MCF 10A (cell line): ENCODE results near the gene ATP5PO. TPM values are rescaled to one million over a fixed set of nuclear protein-coding genes. Genes with fewer than 3 reads are reported as not detected.

Experiments
- BruUV-seq: library from RNA; stranded (reverse); fragments of 400-500 nt; replicated peaks from 2 replicates; lab custom pipeline; 2021; lab: Mats Ljungman, UMichigan
- CTCF ChIA-PET: fragments of 300-600 bp; sonication (Branson Sonifier 250); formaldehyde crosslinking; extraction: SDS; loops from one replicate; lab custom pipeline; 2021; ENCODE audit warnings: antibody characterized with exemption, inconsistent platforms; lab: Yijun Ruan, JAX
- POLR2A ChIA-PET: fragments of 300-600, 350-650 bp; sonication (Branson Sonifier 250); formaldehyde crosslinking; extraction: SDS; loops from one replicate; lab custom pipeline; 2020; ENCODE audit warnings: antibody characterized with exemption, inconsistent platforms; lab: Yijun Ruan, JAX
- DNase-seq: peaks from one replicate; pipeline ENCODE4 v3.0.0-alpha.2; 2018; ENCODE audit not compliant: unreplicated experiment
- H3K27ac Mint-ChIP-seq: one replicate; pipeline ENCODE4 v1.8.0; 2022; ENCODE audit warnings: mild to moderate bottlenecking, low read depth, mixed read lengths; ENCODE audit not compliant: unreplicated experiment
- H3K27me3 Mint-ChIP-seq: one replicate; pipeline ENCODE4 v1.8.0; 2022; ENCODE audit warnings: mixed read lengths; ENCODE audit not compliant: insufficient read depth, unreplicated experiment
- H3K36me3 Mint-ChIP-seq: one replicate; pipeline ENCODE4 v1.8.0; 2022; ENCODE audit warnings: mild to moderate bottlenecking, moderate library complexity, mixed read lengths; ENCODE audit not compliant: insufficient read depth, unreplicated experiment
- H3K4me1 Mint-ChIP-seq: one replicate; pipeline ENCODE4 v1.8.0; 2022; ENCODE audit warnings: mixed read lengths; ENCODE audit not compliant: insufficient read depth, unreplicated experiment
- H3K4me3 Mint-ChIP-seq: one replicate; pipeline ENCODE4 v1.8.0; 2022; ENCODE audit warnings: mild to moderate bottlenecking, moderate library complexity, mixed read lengths; ENCODE audit not compliant: unreplicated experiment
- H3K9me3 Mint-ChIP-seq: one replicate; pipeline ENCODE4 v1.8.0; 2022; ENCODE audit warnings: mixed read lengths; ENCODE audit not compliant: unreplicated experiment
- CTCF ChIP-seq: fragments of 200-600 bp; IDR thresholded peaks from one replicate; pipeline ENCODE4 v1.8.0; 2022; ENCODE audit warnings: antibody characterized with exemption, mild to moderate bottlenecking; ENCODE audit not compliant: unreplicated experiment
- intact Hi-C: fragments of 100-400 bp; cut with micrococcal nuclease; formaldehyde crosslinking; loops from 2 replicates; pipeline ENCODE4 v1.14.1; 2022
- total RNA-seq: library from RNA; stranded (reverse); gene quantifications from 2 replicates; pipeline ENCODE4 v1.2.3, GENCODE V29; 2022

The ATP5PO gene
- total RNA-seq, 1 experiment from 2014 or later, result 196 TPM

GRCh38 chr21:33893917-33894316, 21.7 kb downstream of the ATP5PO start:
- no TSS peak for BruUV-seq
- ChIA-PET CTCF (interaction anchor here (0.5 to 1.6 kb wide), 4 partner anchors 51 to 285 kb away, joined by 3 to 4 read pairs (median 4); no protein-coding TSS in a partner anchor), POLR2A (interaction anchor here (0.7 to 1.6 kb wide), 7 partner anchors 21 to 1860 kb away, joined by 3 to 6 read pairs (median 3); no protein-coding TSS in a partner anchor)
- H3K4me1 Mint-ChIP-seq, result peaks cover 7% of the 10 kb centered on the region
- no peaks in the 10 kb centered on the region for H3K9me3 Mint-ChIP-seq
- no peak overlapping the region for H3K27ac Mint-ChIP-seq
- H3K4me3 Mint-ChIP-seq, result no peak overlapping the region
- TF ChIP-seq CTCF, result no peak
- H3K27me3 Mint-ChIP-seq, result no peaks in the 10 kb centered on the region
- intact Hi-C loops, result loop anchor here (5.0 kb wide), 1 partner anchor 307 kb away; the partner anchor contains the start of gene DONSON
- no peaks in the 10 kb centered on the region for H3K36me3 Mint-ChIP-seq
- DNase-seq, result no peak

DNA sequence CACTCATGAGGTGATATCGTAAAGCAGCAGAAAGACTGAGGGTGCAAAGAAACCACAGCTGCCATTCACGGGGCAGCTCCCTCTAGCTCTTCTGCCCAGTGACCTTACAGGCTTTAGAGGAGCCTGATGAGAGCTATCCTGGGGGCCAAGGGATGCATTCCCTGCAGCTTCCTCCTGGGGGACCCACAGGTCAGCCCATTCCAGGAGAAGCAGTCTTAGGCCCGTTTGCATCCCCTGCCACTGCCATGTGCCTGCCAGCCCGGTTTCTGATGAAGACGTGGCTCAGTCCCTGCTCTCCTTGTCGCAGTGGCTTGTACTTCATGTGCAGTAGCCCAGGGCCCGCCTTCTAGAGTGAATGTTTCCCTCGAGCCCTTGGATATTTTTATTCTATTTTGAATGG, 22.8 kb downstream of the ATP5PO start:
- no peak for TF ChIP-seq CTCF
- no peaks in the 10 kb centered on the region for H3K9me3 Mint-ChIP-seq
- no peak overlapping the region for H3K27ac Mint-ChIP-seq
- ChIA-PET POLR2A (interaction anchor here (0.6 to 0.8 kb wide), 3 partner anchors 20 to 249 kb away, joined by 3 to 4 read pairs (median 3); no protein-coding TSS in a partner anchor), CTCF (interaction anchor here (0.7 to 1.2 kb wide), 2 partner anchors 9 to 50 kb away, joined by 4 to 6 read pairs; no protein-coding TSS in a partner anchor)
- H3K27me3 Mint-ChIP-seq, result no peaks in the 10 kb centered on the region
- intact Hi-C loops, result loop anchor here (5.0 kb wide), 1 partner anchor 306 kb away; the partner anchor contains the start of gene DONSON
- H3K36me3 Mint-ChIP-seq, result no peaks in the 10 kb centered on the region
- peaks cover 7% of the 10 kb centered on the region for H3K4me1 Mint-ChIP-seq
- no peak overlapping the region for H3K4me3 Mint-ChIP-seq
- BruUV-seq, result no TSS peak
- no peak for DNase-seq

DNA sequence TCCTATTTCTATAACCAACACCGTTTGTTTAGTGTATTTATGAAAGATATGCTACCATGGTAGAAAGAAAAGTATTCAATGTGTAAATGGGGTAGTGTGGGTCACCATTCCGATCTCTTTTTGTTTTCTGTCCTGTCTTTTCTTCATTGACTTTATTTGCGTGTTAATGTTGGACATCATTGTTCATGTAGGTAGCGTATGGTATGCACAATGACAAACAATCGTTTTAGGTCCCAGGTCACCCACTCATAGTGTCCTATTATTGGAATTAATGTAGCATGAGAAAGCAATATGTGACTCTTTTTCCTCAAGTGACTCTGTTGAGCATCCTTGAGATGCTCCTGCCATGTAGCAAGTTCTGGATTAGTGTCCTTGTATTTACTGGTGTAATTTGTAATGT, 25.4 kb downstream of the ATP5PO start:
- Mint-ChIP-seq H3K4me3 (no peak overlapping the region), H3K9me3 (no peaks in the 10 kb centered on the region), H3K27me3 (no peaks in the 10 kb centered on the region), H3K27ac (no peak overlapping the region), H3K36me3 (no peaks in the 10 kb centered on the region), H3K4me1 (peaks cover 8% of the 10 kb centered on the region)
- ChIA-PET POLR2A (no interaction called here), CTCF (no interaction called here)
- no TSS peak for BruUV-seq
- TF ChIP-seq CTCF, result no peak
- DNase-seq, result no peak
- intact Hi-C loops, result loop anchor here (5.0 kb wide), 1 partner anchor 303 kb away; the partner anchor contains the start of gene DONSON

- CTCF ChIA-PET, result no interaction called here
- no peaks in the 10 kb centered on the region for H3K27me3 Mint-ChIP-seq
- BruUV-seq, result no TSS peak
- no peak overlapping the region for H3K27ac Mint-ChIP-seq
- H3K36me3 Mint-ChIP-seq, result no peaks in the 10 kb centered on the region
- intact Hi-C loops, result no loop called here
- no peak for TF ChIP-seq CTCF
- POLR2A ChIA-PET, result no interaction called here
- H3K9me3 Mint-ChIP-seq, result no peaks in the 10 kb centered on the region
- peaks cover 14% of the 10 kb centered on the region for H3K4me1 Mint-ChIP-seq
- H3K4me3 Mint-ChIP-seq, result no peak overlapping the region
- DNase-seq, result no peak
Observed at GRCh38 chr21:33886321-33886720, 29.3 kb downstream of the ATP5PO start.
